Right atrium auricular region (tissue), 2 donors: ENCODE results near the gene SHLD1. TPM values are rescaled to one million over a fixed set of nuclear protein-coding genes. Genes with fewer than 3 reads are reported as not detected.

Experiments
- DNase-seq: peaks from one replicate; pipeline ENCODE4 v3.0.0-alpha.2; 2019; ENCODE audit warnings: low spot score
- H3K27ac ChIP-seq, 2 donors: fragments of 200-600 bp; sonication (generic); 1 replicate in 1 of 2; 2 replicates in 1 of 2; pipeline ENCODE4 v1.5.1; 2016 to 2019
- H3K27me3 ChIP-seq, 2 donors: fragments of 200-600 bp; sonication (generic); one replicate each; pipeline versions ENCODE4 v1.5.1 to v1.6.0; 2017 to 2019
- H3K36me3 ChIP-seq: fragments of 200-600 bp; sonication (generic); one replicate; pipeline ENCODE4 v1.5.1; 2016
- H3K4me1 ChIP-seq, 2 donors: fragments of 200-600 bp; sonication (generic); one replicate each; pipeline versions ENCODE4 v1.5.1 to v1.6.0; 2017 to 2019
- H3K4me3 ChIP-seq, 2 donors: fragments of 200-600 bp; sonication (generic); 1 replicate in 1 of 2; 2 replicates in 1 of 2; pipeline ENCODE4 v1.5.1; 2017 to 2019; ENCODE audit warnings: mild to moderate bottlenecking in 1 of 2, moderate library complexity in 1 of 2
- H3K9me3 ChIP-seq, 2 donors: fragments of 200-600 bp; sonication (generic); one replicate each; pipeline ENCODE4 v1.5.1; 2019
- CTCF ChIP-seq, 2 donors: fragments of 200-600 bp; sonication (generic); IDR thresholded peaks; one replicate each; pipeline ENCODE4 v1.5.1; 2019; ENCODE audit warnings: antibody characterized with exemption in 2 of 2
- total RNA-seq, 2 donors: library from RNA; depleted of rRNA; stranded (reverse); fragments of >200 nt; gene quantifications; one replicate each; pipeline ENCODE4 v1.1.0, GENCODE V29; 2016

Gene SHLD1
- total RNA-seq, 2 donors from 2014 or later: 4.7 to 9.6 TPM

GRCh38 chr20:5862703-5863039 lies 112.5 kb downstream of the SHLD1 start:
- no peak overlapping the region for H3K4me3 ChIP-seq
- no peak for DNase-seq
- H3K27me3 ChIP-seq: no peaks in the 10 kb centered on the region
- peaks cover 0 to 34% of the 10 kb centered on the region in 2 donors for H3K4me1 ChIP-seq
- peak overlapping the region; percentile 64 to 81 for H3K27ac ChIP-seq
- no peaks in the 10 kb centered on the region for H3K36me3 ChIP-seq
- no peaks in the 10 kb centered on the region for H3K9me3 ChIP-seq
- no peak for TF ChIP-seq CTCF (IDR thresholded peaks at IDR 0.05)

GRCh38 chr20:5863040-5863833 lies 113.0 kb downstream of the SHLD1 start:
- peaks cover 0 to 34% of the 10 kb centered on the region in 2 donors for H3K4me1 ChIP-seq
- no peaks in the 10 kb centered on the region for H3K9me3 ChIP-seq
- TF ChIP-seq CTCF (IDR thresholded peaks at IDR 0.05): no peak
- no peaks in the 10 kb centered on the region for H3K27me3 ChIP-seq
- H3K27ac ChIP-seq: peak overlapping the region; percentile 64 to 81
- no peak for DNase-seq
- H3K36me3 ChIP-seq: no peaks in the 10 kb centered on the region
- H3K4me3 ChIP-seq: no peak overlapping the region

GRCh38 chr20:5864428-5864827 lies 114.2 kb downstream of the SHLD1 start:
- H3K36me3 ChIP-seq: no peaks in the 10 kb centered on the region
- H3K27ac ChIP-seq: peak overlapping the region in 1 of 2 donors; percentile 5
- no peaks in the 10 kb centered on the region for H3K27me3 ChIP-seq
- peaks cover 0 to 34% of the 10 kb centered on the region in 2 donors for H3K4me1 ChIP-seq
- H3K9me3 ChIP-seq: no peaks in the 10 kb centered on the region
- no peak overlapping the region for H3K4me3 ChIP-seq
- no peak for TF ChIP-seq CTCF (IDR thresholded peaks at IDR 0.05)
- no peak for DNase-seq

- H3K4me1 ChIP-seq: peaks cover 0 to 34% of the 10 kb centered on the region in 2 donors
- H3K27ac ChIP-seq: peak overlapping the region in 1 of 2 donors; percentile 5
- no peak for TF ChIP-seq CTCF (IDR thresholded peaks at IDR 0.05)
- H3K9me3 ChIP-seq: no peaks in the 10 kb centered on the region
- no peak for DNase-seq
- no peak overlapping the region for H3K4me3 ChIP-seq
- no peaks in the 10 kb centered on the region for H3K27me3 ChIP-seq
- no peaks in the 10 kb centered on the region for H3K36me3 ChIP-seq
Observed at GRCh38 chr20:5864873-5865587, 114.8 kb downstream of the SHLD1 start.

- DNase-seq: no peak
- no peaks in the 10 kb centered on the region for H3K36me3 ChIP-seq
- no peak overlapping the region for H3K4me3 ChIP-seq
- no peak overlapping the region for H3K27ac ChIP-seq
- H3K4me1 ChIP-seq: peaks cover 0 to 34% of the 10 kb centered on the region in 2 donors
- no peaks in the 10 kb centered on the region for H3K9me3 ChIP-seq
- no peak for TF ChIP-seq CTCF (IDR thresholded peaks at IDR 0.05)
- no peaks in the 10 kb centered on the region for H3K27me3 ChIP-seq
Observed at GRCh38 chr20:5865604-5866003, 115.4 kb downstream of the SHLD1 start.
